Measurements from ENCODE around the gene KCNC2.

The KCNC2 gene

GRCh38 chr12:75157385-75157784, 52.3 kb downstream of the KCNC2 start:
- DNase-seq = no peak

- DNase-seq = no peak
Measured at GRCh38 chr12:75155962-75156361, 53.7 kb downstream of the KCNC2 start.

- DNase-seq = no peak
Measured at GRCh38 chr12:75154388-75154787, 55.3 kb downstream of the KCNC2 start.

- DNase-seq = no peak
Measured at GRCh38 chr12:75139196-75139595, 70.4 kb downstream of the KCNC2 start.

DNA sequence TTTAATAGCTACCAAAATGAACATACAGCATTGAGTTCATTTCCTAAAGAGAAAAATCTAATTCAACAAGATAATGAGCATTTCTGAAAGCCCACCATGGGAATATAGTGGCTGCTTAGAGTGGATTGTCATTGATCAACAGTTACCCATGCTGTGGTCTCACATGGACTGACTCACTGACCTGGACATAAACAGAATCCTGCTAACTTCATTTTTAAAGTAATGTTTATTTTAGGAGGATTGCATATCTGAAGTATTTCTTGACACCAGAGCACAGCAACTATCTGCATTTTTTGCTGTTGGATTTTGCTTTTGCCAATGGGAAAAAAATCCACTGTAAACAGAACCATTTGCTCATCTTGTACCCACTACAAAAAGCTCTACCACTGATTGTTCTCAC, 71.7 kb downstream of the KCNC2 start:
- no peak for DNase-seq

GRCh38 chr12:75135026-75135425, 74.6 kb downstream of the KCNC2 start:
- DNase-seq = no peak

DNA sequence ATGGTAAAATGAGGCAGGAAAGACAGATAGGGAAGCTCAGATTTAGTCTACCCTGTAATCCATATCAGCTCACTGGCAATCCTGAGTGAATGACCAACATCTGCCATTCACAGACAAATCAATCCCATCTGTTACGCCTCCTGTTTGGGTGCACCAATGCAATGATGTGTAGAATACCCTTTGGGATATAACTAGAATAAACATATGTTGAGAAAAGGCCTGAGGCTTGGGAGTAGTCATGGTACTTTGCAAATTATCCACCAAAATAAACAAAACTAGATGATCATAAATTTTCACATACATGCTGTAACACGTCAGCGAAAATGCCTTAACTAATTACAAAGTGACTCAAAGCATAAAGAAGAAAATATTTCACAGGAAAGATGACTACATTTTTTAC, 78.8 kb downstream of the KCNC2 start:
- no peak for DNase-seq

GRCh38 chr12:75129275-75129674, 80.4 kb downstream of the KCNC2 start:
- DNase-seq = no peak

GRCh38 chr12:75121036-75121705, 88.5 kb downstream of the KCNC2 start:
- DNase-seq = no peak

DNA sequence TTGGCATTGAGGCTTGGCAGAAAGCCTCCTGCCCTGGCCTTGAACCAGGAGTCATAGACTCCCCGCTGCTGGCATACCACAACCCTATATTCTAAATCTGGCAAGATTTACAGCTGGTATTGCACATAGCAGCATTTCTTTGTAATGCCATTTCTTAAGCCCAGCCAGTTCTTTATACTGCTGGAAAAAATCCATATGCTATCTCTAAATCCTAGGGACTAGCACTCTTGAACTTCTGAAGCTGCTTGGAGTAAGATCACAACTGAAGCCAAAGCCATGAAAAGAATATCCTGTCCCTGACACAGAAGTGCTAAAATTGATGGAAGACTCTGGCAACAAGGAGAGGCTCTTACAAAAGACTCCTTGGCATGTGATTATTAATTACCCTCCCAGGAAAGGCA, 89.3 kb downstream of the KCNC2 start:
- DNase-seq = no peak

GRCh38 chr12:75116646-75117198, 92.9 kb downstream of the KCNC2 start:
- no peak for DNase-seq

DNA sequence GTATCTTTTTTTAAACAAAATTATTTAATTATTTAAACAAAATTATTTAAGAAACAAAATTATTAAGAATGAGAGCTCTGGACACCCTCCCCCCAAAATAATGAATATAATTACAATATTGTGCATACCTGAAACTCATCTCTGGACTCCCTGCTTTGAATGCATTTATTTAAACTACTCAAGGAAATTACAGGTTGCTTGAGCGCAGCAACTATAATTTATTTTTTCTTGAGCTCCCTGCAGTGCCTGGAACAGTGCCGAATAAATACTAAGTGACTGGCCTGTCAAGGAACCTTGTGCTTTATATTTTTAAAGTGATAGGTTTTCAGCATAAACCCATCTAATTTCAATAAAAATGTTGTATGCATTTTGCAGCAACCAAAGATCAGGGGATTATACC, 93.9 kb downstream of the KCNC2 start:
- DNase-seq = no peak

GRCh38 chr12:75103822-75104221, 105.8 kb downstream of the KCNC2 start:
- DNase-seq = no peak

DNA sequence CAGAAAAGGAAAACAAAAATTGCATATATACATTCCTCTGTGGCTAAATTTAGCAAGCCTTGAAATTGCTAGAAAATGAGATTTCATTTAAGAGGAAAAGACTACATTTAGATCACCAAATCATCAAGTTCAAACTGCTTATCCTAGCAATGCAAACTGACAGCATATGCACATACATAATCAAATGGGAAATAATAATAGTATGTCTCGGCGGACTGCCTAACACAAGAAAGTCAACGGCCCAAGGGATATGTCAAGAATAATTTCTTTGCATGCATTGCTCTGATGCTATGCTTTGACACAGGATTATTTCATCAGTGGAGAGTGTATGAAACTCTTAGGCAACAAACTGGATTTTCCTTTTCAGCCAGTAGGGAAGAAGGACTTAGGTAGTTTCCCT, 107.9 kb downstream of the KCNC2 start:
- DNase-seq = no peak

DNA sequence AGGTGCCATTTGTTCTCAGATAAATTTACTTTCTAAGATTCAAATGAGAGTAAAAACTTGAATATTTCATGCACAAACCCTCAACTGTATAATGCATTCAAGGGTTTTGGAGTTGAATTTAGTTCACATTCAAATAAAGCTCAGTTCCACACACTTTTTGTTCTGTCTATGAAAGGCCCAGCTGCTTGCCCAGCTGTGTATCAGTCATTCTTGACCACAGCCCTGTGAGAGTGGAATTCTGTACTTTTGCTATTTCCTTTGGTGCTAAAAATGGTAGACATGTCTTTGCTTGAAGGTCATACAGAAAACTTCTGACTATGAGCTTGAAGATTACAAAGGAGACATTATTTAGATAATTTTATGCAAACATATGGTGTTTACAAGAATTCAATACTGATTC, 110.4 kb downstream of the KCNC2 start:
- DNase-seq = no peak

DNA sequence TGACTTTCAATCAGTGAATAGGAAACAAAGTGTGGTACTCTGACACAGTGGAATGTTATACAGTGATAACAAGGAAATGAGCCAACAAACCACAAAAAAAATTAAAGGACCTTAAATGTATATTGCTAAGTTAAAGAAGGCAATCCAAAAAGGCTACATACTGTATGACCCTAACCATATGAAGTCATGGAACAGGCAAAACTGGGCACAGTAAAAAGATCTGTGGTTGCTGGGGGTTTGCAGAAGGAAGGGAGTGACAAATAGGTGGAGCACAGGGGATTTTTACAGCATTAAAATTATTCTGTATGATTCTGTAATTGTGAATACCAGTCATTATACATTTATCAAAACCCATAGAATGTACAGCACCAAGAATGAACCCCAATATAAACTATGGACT, 112.6 kb downstream of the KCNC2 start:
- DNase-seq = no peak

- DNase-seq = no peak
Measured at GRCh38 chr12:75087654-75088053, 122.0 kb downstream of the KCNC2 start.

DNA sequence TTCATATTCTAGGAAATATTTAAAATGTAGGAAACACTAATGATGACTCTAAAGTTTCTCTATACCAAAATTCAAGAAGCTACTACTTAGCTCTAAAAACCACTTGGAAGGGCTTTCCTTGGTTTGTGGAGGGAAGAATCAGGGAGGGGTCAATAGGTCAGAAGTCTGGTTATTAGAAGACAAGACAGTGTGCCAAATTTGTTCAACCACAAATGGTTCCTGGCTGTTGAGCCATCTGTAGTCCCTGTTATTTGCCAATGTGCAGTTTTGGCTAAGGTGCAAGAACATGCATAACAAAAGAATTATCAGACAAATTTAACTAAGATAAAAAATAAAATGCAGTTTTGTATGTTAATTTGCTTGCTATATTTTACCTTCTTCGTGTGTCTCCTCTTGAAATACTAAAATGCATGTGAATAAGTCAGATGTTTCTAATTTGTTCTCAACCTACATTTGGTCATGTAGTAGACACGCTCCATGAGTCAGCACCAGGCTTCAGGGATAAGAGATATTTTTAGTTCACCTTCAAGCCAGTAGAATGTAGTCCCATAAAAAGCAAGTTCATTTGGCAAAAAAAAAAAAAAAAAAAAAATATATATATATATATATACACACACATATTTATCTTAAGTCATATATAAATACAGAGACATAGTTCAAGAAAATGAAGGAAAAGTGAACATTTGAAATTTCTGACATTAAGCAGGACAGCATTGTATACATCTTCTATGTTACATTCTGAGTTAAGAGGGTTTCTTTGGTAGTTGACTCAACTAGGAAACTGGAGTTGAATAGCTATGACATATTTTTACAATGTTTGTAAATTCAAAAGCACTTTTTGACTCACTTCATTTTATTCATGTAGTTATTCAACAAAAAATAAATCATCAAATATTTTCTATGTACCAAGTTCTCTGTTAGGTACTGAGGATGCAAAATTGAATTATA, 123.3 kb downstream of the KCNC2 start:
- DNase-seq = no peak

DNA sequence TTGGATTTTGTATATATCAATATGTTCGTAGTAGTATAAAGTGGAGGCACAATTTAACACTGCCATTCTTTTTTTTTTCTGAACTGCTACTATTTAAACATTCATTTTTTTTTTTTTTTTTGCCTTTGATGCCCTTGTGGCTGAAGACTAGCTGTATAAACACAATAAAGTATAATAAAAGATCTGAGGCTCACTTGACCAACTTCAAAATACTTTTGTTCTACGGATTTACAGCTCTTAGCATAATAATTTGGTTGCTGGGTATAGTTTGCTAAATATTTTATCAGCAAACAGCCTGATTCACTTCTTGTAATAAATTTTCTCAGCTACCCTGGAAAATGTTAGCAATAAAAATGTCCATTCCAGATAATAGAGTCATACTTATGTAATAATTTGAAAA, 128.3 kb downstream of the KCNC2 start:
- no peak for DNase-seq

DNA sequence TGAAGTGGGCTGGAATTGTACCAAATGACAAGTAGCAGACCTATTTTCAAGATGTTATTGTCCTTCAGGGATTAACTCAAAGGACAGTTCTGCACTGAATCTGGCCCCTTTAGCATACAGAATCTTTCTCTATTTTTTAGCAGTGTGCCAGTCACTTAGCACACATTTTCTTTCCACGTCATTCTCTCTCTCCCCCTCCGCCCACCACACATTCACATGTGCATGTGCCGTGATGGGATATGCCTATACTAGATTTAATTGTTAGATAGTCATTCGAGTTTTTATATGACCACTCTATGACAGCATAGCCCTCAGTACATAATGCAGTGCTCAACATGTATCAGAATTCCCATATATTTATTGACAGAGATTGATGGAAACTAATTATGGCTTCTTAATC, 129.1 kb downstream of the KCNC2 start:
- no peak for DNase-seq

- DNase-seq = no peak
Measured at GRCh38 chr12:75065482-75065881, 144.2 kb downstream of the KCNC2 start.

- DNase-seq = no peak
Measured at GRCh38 chr12:75062691-75063090, 146.9 kb downstream of the KCNC2 start.

- no peak for DNase-seq
Measured at GRCh38 chr12:75058228-75058627, 151.4 kb downstream of the KCNC2 start.

DNA sequence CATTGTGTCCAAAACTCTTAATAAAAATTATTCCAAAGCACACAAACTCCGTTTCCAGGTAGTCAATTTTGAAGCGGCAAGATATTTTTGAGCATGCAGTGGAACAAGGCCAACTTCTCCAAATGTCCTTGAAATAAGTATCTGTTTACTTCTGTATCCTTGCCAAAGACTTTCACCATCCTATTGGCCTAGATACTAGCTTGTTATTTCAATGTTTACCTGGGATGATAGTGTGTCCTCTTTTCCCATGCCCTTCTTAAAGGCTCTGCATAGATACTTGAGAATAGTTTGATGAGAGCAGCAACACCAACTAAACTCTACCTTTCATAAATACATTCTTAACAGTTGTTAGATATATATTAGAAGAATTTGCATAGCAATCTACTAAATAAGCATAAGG, 160.9 kb downstream of the KCNC2 start:
- DNase-seq = no peak
